ENCODE data around the gene RPAP2. TPM values are rescaled to one million over a fixed set of nuclear protein-coding genes. Genes with fewer than 3 reads are reported as not detected.

The RPAP2 gene
- total RNA-seq, 1 experiment from 2014 or later, result 28.1 TPM

DNA sequence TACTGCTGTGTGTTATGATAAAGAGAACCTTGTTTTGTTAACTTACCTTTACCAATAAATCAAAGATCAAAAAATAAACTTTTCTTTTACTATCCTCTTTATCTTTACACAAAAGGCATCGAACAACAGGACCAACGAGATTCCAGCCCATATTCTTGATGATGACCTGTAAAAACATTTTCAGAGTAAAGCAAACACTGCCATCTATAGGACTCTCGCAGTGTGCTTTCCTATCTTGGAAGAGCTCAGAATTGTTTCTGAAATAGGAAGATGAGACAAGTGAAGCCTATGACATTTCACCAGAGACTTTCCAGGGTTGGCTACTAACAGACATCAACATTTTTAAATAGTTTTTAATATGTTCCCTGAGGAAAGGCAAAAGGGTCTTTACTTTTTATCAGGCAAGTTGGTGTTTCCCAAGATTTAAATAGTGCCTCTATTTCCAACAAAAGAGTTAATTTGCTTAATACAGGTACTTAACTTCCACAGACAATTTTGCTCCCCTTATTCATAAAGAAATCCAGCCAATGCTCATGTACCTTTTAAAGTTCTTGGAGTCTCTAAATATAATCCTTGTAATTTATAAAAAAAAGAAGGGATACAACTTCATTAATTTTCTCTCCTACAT lies 7.4 kb upstream of the RPAP2 start:
- TF ChIP-seq, protein P1, sequence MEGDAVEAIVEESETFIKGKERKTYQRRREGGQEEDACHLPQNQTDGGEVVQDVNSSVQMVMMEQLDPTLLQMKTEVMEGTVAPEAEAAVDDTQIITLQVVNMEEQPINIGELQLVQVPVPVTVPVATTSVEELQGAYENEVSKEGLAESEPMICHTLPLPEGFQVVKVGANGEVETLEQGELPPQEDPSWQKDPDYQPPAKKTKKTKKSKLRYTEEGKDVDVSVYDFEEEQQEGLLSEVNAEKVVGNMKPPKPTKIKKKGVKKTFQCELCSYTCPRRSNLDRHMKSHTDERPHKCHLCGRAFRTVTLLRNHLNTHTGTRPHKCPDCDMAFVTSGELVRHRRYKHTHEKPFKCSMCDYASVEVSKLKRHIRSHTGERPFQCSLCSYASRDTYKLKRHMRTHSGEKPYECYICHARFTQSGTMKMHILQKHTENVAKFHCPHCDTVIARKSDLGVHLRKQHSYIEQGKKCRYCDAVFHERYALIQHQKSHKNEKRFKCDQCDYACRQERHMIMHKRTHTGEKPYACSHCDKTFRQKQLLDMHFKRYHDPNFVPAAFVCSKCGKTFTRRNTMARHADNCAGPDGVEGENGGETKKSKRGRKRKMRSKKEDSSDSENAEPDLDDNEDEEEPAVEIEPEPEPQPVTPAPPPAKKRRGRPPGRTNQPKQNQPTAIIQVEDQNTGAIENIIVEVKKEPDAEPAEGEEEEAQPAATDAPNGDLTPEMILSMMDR (IDR thresholded peaks at IDR 0.05 in 2 of 3, conservative IDR thresholded peaks at IDR 0.05 in 1 of 3; ENCODE audit: borderline replicate concordance in 1 of 3, insufficient read depth in 1 of 3, low read depth in 2 of 3, low read length in 2 of 3), result peak; percentile 67 to 79 (median 69); a peak in 5 of 6 replicates
- TF ChIP-seq RAD21 (IDR thresholded peaks at IDR 0.05; ENCODE audit: low read depth) (peak; percentile 85), EGR1 (IDR thresholded peaks at IDR 0.05; ENCODE audit: low read depth) (no peak)
- no peaks in the 10 kb centered on the region for H3K79me2 ChIP-seq (ENCODE audit: insufficient read depth, low read length)
- no peak overlapping the region for H3K27ac ChIP-seq (ENCODE audit: low read depth, low read length)
- H3K4me1 ChIP-seq (ENCODE audit: control insufficient read depth in 1 of 2, insufficient read depth in 2 of 2, low read length in 2 of 2), result no peaks in the 10 kb centered on the region
- BruUV-seq (replicated peaks), result no TSS peak
- H3K27me3 ChIP-seq (ENCODE audit: insufficient read depth, low read length), result no peaks in the 10 kb centered on the region
- H3K9me3 ChIP-seq (ENCODE audit: control insufficient read depth in 1 of 2, insufficient read depth in 1 of 2, low read depth in 1 of 2, low read length in 2 of 2), result no peaks in the 10 kb centered on the region
- H3K4me2 ChIP-seq (ENCODE audit: low read length), result no peak overlapping the region
- H3K9ac ChIP-seq (ENCODE audit: low read length), result no peak overlapping the region
- ChIA-PET RAD21 (ENCODE audit: low non-redundant PET in 1 of 2, low total read pairs in 2 of 2, uncharacterized antibody in 2 of 2, unreplicated experiment in 2 of 2) (interaction anchor here (1.0 to 1.5 kb wide), 4 partner anchors 261 to 298 kb away, joined by 3 to 8 read pairs (median 4); no protein-coding TSS in a partner anchor), POLR2A (no interaction called here), CTCF (interaction anchor here (0.5 to 2.5 kb wide), 25 partner anchors 9 to 885 kb away, joined by 3 to 86 read pairs (median 5); partner anchors contain the start of genes GLMN and RPAP2)
- H3K36me3 ChIP-seq (ENCODE audit: control insufficient read depth in 1 of 2, insufficient read depth in 2 of 2, low read length in 2 of 2), result peaks cover 4 to 11% of the 10 kb centered on the region in 2 experiments; a peak in 3 of 4 replicates
- ATAC-seq (peak; percentile 70), DNase-seq (ENCODE audit: low read depth, low spot score) (peak; percentile 52)
- no peak overlapping the region for H3K4me3 ChIP-seq (replicated peaks in 1 of 2; ENCODE audit: low read depth in 1 of 2, low read length in 2 of 2)
- no peaks in the 10 kb centered on the region for H3K9me2 ChIP-seq (ENCODE audit: insufficient read depth)
- intact Hi-C loops (cut with micrococcal nuclease), result loop anchor here (1.0 to 10.0 kb wide), 4 partner anchors 294 to 1007 kb away; no protein-coding TSS in a partner anchor
- no peak overlapping the region for H2AFZ ChIP-seq (ENCODE audit: low read depth, low read length, poor library complexity, severe bottlenecking)
- no peaks in the 10 kb centered on the region for H4K20me1 ChIP-seq (ENCODE audit: insufficient read depth)

DNA sequence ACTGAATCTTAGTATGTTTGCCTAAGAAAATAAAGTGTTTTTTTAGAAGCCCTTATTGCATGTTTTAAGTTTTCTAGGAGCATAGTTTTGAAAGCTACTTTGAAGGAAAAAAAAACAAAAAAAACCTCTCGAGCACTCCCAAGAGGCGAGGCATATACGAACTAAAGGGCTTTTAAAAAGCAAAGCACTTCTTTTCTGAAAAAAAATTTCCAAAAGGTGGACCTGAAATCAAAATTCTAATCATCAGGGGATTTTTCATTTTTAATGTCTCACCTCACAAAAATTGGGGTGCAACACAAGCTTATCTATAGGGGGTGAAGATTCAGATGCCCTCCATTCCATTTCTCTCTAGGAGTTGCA lies 666 bp upstream of the RPAP2 start:
- no TSS peak for BruUV-seq (replicated peaks)
- DNase-seq (ENCODE audit: low read depth, low spot score) (no peak), ATAC-seq (peak; percentile 8)
- Histone ChIP-seq H3K9me2 (ENCODE audit: insufficient read depth) (no peaks in the 10 kb centered on the region), H3K4me1 (ENCODE audit: control insufficient read depth in 1 of 2, insufficient read depth in 2 of 2, low read length in 2 of 2) (peaks cover 0 to 9% of the 10 kb centered on the region in 2 experiments; a peak in 2 of 4 replicates), H3K27me3 (ENCODE audit: insufficient read depth, low read length) (no peaks in the 10 kb centered on the region), H4K20me1 (ENCODE audit: insufficient read depth) (no peaks in the 10 kb centered on the region), H2AFZ (ENCODE audit: low read depth, low read length, poor library complexity, severe bottlenecking) (peak overlapping the region; percentile 70), H3K27ac (ENCODE audit: low read depth, low read length) (peak overlapping the region; percentile 86), H3K9me3 (ENCODE audit: control insufficient read depth in 1 of 2, insufficient read depth in 1 of 2, low read depth in 1 of 2, low read length in 2 of 2) (no peaks in the 10 kb centered on the region), H3K36me3 (ENCODE audit: control insufficient read depth in 1 of 2, insufficient read depth in 2 of 2, low read length in 2 of 2) (peaks cover 2 to 3% of the 10 kb centered on the region in 2 experiments; a peak in 2 of 4 replicates), H3K4me3 (replicated peaks in 1 of 2; ENCODE audit: low read depth in 1 of 2, low read length in 2 of 2) (peak overlapping the region; percentile 89 to 92), H3K79me2 (ENCODE audit: insufficient read depth, low read length) (peaks cover 41% of the 10 kb centered on the region), H3K4me2 (ENCODE audit: low read length) (peak overlapping the region; percentile 78), H3K9ac (ENCODE audit: low read length) (peak overlapping the region; percentile 89)
- intact Hi-C loops (cut with micrococcal nuclease), result loop anchor here (5.0 to 10.0 kb wide), 2 partner anchors 356 to 1013 kb away; no protein-coding TSS in a partner anchor
- ChIA-PET RAD21 (ENCODE audit: low non-redundant PET in 1 of 2, low total read pairs in 2 of 2, uncharacterized antibody in 2 of 2, unreplicated experiment in 2 of 2) (interaction anchor here in 1 of 2 experiments (1.3 kb wide), 1 partner anchor 301 kb away, joined by 4 read pairs; no protein-coding TSS in a partner anchor), POLR2A (no interaction called here), CTCF (interaction anchor here (1.3 to 2.6 kb wide), 2 partner anchors 12 to 301 kb away, joined by 3 to 10 read pairs; no protein-coding TSS in a partner anchor)
- no peak for TF ChIP-seq RAD21 (IDR thresholded peaks at IDR 0.05; ENCODE audit: low read depth)
- TF ChIP-seq, protein P1 (IDR thresholded peaks at IDR 0.05 in 2 of 3, conservative IDR thresholded peaks at IDR 0.05 in 1 of 3; ENCODE audit: borderline replicate concordance in 1 of 3, insufficient read depth in 1 of 3, low read depth in 2 of 3, low read length in 2 of 3), result peak in 1 of 3 experiments; percentile 44; a peak in 1 of 6 replicates
